Dendritic cell treated with granulocyte-macrophage colony-stimulating factor and Interleukin-4, amounts not matched to agents 40 ng/mL and 50 ng/mL, for 4 days (primary cell): Measurements from ENCODE around the gene MTUS2.
"Not testable (repeated sequence)": the region's sequence is repeated elsewhere in the genome, so short reads cannot be mapped to it uniquely, and the experiment has no call there.

Source experiments
- H3K27ac Mint-ChIP-seq: one replicate; pipeline ENCODE4 v1.8.0; 2022; ENCODE audit warnings: mild to moderate bottlenecking, mixed read lengths
- H3K27me3 Mint-ChIP-seq: one replicate; pipeline ENCODE4 v1.8.0; 2022; ENCODE audit warnings: mild to moderate bottlenecking, mixed read lengths
- H3K36me3 Mint-ChIP-seq: one replicate; pipeline ENCODE4 v1.8.0; 2022; ENCODE audit warnings: low read depth, mixed read lengths
- H3K4me1 Mint-ChIP-seq: one replicate; pipeline ENCODE4 v1.8.0; 2022; ENCODE audit warnings: low read depth, mixed read lengths
- H3K4me3 Mint-ChIP-seq: one replicate; pipeline ENCODE4 v1.8.0; 2022; ENCODE audit warnings: mild to moderate bottlenecking, moderate library complexity, mixed read lengths
- H3K9me3 Mint-ChIP-seq: one replicate; pipeline ENCODE4 v1.8.0; 2022; ENCODE audit warnings: mixed read lengths
- intact Hi-C: fragments of 100-400 bp; cut with micrococcal nuclease; formaldehyde crosslinking; loops from one replicate; pipeline ENCODE4 v1.15.0; 2022

The MTUS2 gene

GRCh38 chr13:28955264-28955966 is 135.3 kb downstream of the MTUS2 start:
- Mint-ChIP-seq H3K4me1 (no peaks in the 10 kb centered on the region), H3K27ac (no peak overlapping the region), H3K27me3 (peaks cover 1% of the 10 kb centered on the region), H3K9me3 (no peaks in the 10 kb centered on the region), H3K36me3 (no peaks in the 10 kb centered on the region), H3K4me3 (no peak overlapping the region)
- intact Hi-C loops: no loop called here

DNA sequence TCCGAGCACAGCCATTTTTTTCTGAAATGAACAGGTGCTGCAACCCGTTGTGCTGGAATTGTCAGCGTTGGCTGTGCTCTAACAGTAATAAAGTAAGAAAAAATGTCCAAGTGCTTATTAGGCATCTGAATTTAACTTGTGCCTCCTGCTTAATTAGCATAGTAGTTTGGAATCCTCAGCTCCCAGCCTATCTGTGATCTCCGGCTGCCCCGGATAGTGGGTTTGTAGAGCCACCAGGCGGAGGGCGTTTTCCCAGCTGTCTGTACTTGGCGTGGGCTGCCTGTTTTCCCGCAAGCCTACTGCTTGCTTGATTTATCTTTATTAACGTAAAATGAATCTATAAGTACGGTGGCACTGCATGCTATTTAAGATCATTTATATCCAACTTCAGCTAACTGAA is 137.9 kb downstream of the MTUS2 start:
- Mint-ChIP-seq H3K4me1 (no peaks in the 10 kb centered on the region), H3K27ac (no peak overlapping the region), H3K4me3 (no peak overlapping the region), H3K27me3 (peaks cover 1% of the 10 kb centered on the region), H3K9me3 (no peaks in the 10 kb centered on the region), H3K36me3 (no peaks in the 10 kb centered on the region)
- intact Hi-C loops: no loop called here

DNA sequence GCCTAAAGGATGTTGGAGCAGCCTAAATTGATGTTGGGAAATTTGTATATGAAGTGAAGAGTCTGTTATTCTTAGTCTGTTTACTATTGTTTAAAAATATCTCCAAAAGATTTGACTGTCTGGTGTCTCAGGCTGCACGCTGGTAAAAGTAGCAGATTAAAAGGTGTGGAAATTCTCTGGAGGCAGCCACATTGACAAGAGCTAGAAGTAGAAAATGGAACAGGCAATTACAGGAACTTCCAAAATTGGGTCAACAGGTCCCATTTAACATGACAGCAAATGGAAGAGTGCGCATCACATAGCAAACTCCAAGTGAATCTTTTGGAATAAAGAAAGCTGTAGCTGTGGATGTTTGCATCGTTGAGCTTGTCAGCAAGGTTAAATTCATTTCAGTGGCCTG is 138.3 kb downstream of the MTUS2 start:
- Mint-ChIP-seq H3K4me3 (no peak overlapping the region), H3K4me1 (no peaks in the 10 kb centered on the region), H3K27ac (no peak overlapping the region), H3K36me3 (no peaks in the 10 kb centered on the region), H3K9me3 (no peaks in the 10 kb centered on the region), H3K27me3 (no peaks in the 10 kb centered on the region)
- intact Hi-C loops: no loop called here

DNA sequence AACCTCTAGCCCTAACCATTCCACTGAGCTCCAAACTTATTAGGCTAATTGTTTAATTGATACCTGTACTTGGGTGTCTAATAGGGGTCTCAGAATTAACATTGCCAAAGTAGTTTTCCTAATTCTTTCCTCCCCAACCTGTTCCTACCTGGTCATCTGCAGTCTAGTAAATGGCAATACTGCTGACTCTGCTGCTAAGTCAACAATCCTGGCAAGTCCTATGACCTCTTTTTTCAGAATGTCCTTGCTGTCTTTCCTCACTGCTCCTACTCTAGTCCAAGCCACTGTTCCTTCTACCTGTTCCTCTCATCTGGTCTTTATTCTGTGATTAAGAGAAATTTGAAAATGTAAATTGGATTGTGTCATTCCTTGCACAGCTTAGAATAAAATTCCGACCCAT is 143.9 kb downstream of the MTUS2 start:
- H3K9me3 Mint-ChIP-seq: no peaks in the 10 kb centered on the region
- no peaks in the 10 kb centered on the region for H3K27me3 Mint-ChIP-seq
- no peak overlapping the region for H3K4me3 Mint-ChIP-seq
- intact Hi-C loops: no loop called here
- no peak overlapping the region for H3K27ac Mint-ChIP-seq
- no peaks in the 10 kb centered on the region for H3K4me1 Mint-ChIP-seq
- no peaks in the 10 kb centered on the region for H3K36me3 Mint-ChIP-seq

DNA sequence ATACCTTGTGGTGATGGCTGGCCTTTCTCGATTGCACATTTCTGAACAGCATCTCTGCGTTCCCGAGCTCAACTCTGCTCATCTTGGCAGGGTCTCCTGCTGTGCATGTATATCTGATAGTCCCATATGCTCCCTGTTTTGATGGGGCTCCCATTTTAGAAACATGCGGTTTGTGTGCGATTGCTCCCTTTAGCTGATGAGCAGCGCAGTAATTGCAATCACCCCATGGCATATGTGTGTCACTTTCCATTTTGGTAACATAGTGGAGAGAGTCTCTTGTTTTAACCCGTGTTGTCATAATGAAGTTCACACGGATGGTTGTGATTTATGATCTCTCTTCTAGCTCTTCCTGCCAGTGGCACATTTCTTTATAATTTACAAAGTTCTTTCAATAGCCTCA is 144.7 kb downstream of the MTUS2 start:
- Mint-ChIP-seq H3K4me1 (no peaks in the 10 kb centered on the region), H3K27ac (no peak overlapping the region), H3K36me3 (no peaks in the 10 kb centered on the region), H3K9me3 (no peaks in the 10 kb centered on the region), H3K27me3 (no peaks in the 10 kb centered on the region), H3K4me3 (no peak overlapping the region)
- intact Hi-C loops: no loop called here

DNA sequence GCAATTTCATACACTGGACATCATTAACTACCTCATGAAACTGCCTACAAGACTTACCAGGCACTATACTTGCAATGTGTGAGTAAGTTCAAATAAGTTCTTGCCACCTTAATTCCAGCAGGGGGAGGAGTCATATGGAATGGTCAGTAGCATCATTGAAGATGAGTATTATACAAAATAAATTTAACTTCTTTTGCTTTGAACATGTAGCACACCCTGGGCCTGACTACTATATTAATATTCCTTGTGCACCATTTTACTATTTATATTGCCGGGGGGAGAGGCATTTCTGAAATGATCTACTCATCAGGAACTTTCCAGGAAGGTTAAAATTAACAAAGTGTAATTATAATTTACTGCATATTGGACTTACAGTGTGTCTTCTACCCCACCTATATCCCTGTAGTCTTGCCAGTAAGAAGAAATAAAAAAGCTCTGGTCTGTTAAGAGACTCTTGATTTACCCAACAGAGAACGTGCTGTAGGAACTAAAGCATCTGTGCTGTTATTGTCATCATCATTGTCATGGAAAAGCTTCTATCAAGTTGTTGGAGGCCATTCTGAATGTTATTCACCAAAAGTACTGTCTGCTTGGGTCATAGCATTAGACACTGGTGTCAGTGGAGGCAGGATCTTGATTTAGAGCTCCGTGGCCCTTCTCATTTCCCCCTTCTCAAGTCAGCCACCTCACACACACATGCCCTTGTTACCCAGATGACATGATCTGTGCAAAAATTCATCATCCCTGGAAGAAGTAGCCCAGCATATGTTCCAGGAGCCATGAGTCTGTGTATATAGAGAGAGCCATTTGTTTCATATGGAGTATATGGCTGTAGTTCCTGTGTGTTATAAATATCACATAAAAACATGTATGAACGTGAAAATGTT is 147.1 kb downstream of the MTUS2 start:
- Mint-ChIP-seq H3K4me1 (no peaks in the 10 kb centered on the region), H3K4me3 (no peak overlapping the region), H3K9me3 (no peaks in the 10 kb centered on the region), H3K36me3 (no peaks in the 10 kb centered on the region), H3K27me3 (no peaks in the 10 kb centered on the region), H3K27ac (no peak overlapping the region)
- intact Hi-C loops: no loop called here

GRCh38 chr13:28976195-28976594 is 156.1 kb downstream of the MTUS2 start:
- Mint-ChIP-seq H3K36me3 (no peaks in the 10 kb centered on the region), H3K27ac (no peak overlapping the region), H3K4me3 (no peak overlapping the region), H3K9me3 (no peaks in the 10 kb centered on the region), H3K27me3 (peaks cover 2% of the 10 kb centered on the region), H3K4me1 (no peaks in the 10 kb centered on the region)
- intact Hi-C loops: no loop called here

DNA sequence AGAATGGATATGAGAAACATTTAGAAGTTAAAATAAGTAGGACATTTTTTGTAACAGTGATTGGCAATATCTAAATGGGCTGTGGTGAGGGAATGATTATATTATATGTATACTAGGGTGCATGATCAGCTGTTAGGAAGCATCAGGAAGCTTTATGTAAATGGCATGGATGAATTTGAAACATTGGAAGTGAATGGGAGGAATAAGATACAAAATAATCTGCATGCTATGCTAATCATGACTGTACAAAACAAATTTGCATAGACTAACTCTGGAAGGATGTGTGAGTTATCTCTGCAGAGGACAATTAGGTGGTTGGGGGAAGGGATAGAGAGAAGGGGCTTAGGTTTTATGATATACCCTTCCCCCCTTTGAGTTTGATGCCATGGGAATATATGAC is 156.5 kb downstream of the MTUS2 start:
- no peaks in the 10 kb centered on the region for H3K9me3 Mint-ChIP-seq
- no peaks in the 10 kb centered on the region for H3K36me3 Mint-ChIP-seq
- intact Hi-C loops: no loop called here
- no peak overlapping the region for H3K27ac Mint-ChIP-seq
- peaks cover 2% of the 10 kb centered on the region for H3K27me3 Mint-ChIP-seq
- no peak overlapping the region for H3K4me3 Mint-ChIP-seq
- H3K4me1 Mint-ChIP-seq: no peaks in the 10 kb centered on the region

DNA sequence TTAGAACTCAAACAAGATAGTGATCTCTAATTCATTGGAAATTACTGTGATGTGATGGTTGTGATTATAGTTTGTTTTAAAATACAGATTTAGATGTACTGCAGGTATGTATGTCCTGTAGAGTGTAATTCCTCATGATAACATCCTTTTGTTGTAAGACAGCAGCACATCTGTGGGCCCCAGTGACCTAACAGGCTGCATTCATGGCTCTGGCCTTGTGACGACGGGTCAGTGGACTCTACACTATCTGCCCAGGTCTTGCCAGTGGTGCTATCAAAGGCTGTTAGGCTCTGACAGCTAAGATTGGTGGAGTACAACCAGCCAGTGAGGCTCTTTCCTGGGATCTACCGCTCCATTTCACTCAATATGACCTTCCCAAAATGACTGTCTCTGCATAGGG is 158.4 kb downstream of the MTUS2 start:
- Mint-ChIP-seq H3K27ac (no peak overlapping the region), H3K4me1 (no peaks in the 10 kb centered on the region), H3K9me3 (no peaks in the 10 kb centered on the region), H3K27me3 (peaks cover 2% of the 10 kb centered on the region), H3K4me3 (no peak overlapping the region), H3K36me3 (no peaks in the 10 kb centered on the region)
- intact Hi-C loops: no loop called here

GRCh38 chr13:28981530-28981929 is 161.4 kb downstream of the MTUS2 start:
- Mint-ChIP-seq H3K27ac (no peak overlapping the region), H3K36me3 (no peaks in the 10 kb centered on the region), H3K4me1 (no peaks in the 10 kb centered on the region), H3K27me3 (no peaks in the 10 kb centered on the region), H3K9me3 (no peaks in the 10 kb centered on the region), H3K4me3 (no peak overlapping the region)
- intact Hi-C loops: no loop called here

- Mint-ChIP-seq H3K9me3 (no peaks in the 10 kb centered on the region), H3K27me3 (no peaks in the 10 kb centered on the region), H3K36me3 (no peaks in the 10 kb centered on the region), H3K4me3 (no peak overlapping the region), H3K27ac (no peak overlapping the region), H3K4me1 (no peaks in the 10 kb centered on the region)
- intact Hi-C loops: no loop called here
Measured at GRCh38 chr13:28983641-28984040, 163.5 kb downstream of the MTUS2 start.

GRCh38 chr13:28984326-28984725 is 164.2 kb downstream of the MTUS2 start:
- H3K9me3 Mint-ChIP-seq: no peaks in the 10 kb centered on the region
- H3K36me3 Mint-ChIP-seq: no peaks in the 10 kb centered on the region
- H3K4me1 Mint-ChIP-seq: no peaks in the 10 kb centered on the region
- no peaks in the 10 kb centered on the region for H3K27me3 Mint-ChIP-seq
- H3K4me3 Mint-ChIP-seq: no peak overlapping the region
- H3K27ac Mint-ChIP-seq: no peak overlapping the region
- intact Hi-C loops: no loop called here

DNA sequence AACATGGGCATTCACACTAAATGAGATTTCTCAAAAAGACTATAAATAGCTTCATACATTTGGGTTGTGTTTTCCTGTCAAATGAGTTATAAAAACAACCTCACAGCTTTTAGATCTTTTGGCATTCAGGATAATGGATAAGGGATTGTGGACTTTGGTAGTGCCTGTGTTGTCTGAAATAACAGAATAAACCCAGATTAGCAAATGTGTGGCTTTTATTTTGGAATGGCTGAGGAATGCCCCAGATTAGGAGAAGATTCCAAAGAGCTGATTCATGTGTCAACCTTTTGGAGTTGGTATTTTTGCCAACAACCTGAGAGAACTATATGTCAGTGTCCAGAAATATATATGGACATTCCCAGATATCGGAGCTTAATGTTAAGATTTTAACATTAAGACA is 164.7 kb downstream of the MTUS2 start:
- no peaks in the 10 kb centered on the region for H3K4me1 Mint-ChIP-seq
- peaks cover 2% of the 10 kb centered on the region for H3K9me3 Mint-ChIP-seq
- H3K27ac Mint-ChIP-seq: no peak overlapping the region
- no peak overlapping the region for H3K4me3 Mint-ChIP-seq
- no peaks in the 10 kb centered on the region for H3K27me3 Mint-ChIP-seq
- H3K36me3 Mint-ChIP-seq: no peaks in the 10 kb centered on the region
- intact Hi-C loops: no loop called here

GRCh38 chr13:28990378-28990777 is 170.2 kb downstream of the MTUS2 start:
- intact Hi-C loops, H3K4me1 Mint-ChIP-seq, H3K27ac Mint-ChIP-seq: not testable (repeated sequence)

More at GRCh38 chr13:28990378-28990777, 170.2 kb downstream of the MTUS2 start:
- not testable (repeated sequence) for H3K4me3 Mint-ChIP-seq, H3K27me3 Mint-ChIP-seq, H3K36me3 Mint-ChIP-seq
- peaks cover 15% of the 10 kb centered on the region for H3K9me3 Mint-ChIP-seq
